ENCODE data around the gene CEP68. TPM values are rescaled to one million over a fixed set of nuclear protein-coding genes. Genes with fewer than 3 reads are reported as not detected.
A peak's percentile ranks its signal among the peaks of the same experiment; 100 is the strongest.
"Not testable (repeated sequence)": the region's sequence is repeated elsewhere in the genome, so short reads cannot be mapped to it uniquely, and the experiment has no call there.

Gene CEP68
- total and polyA plus RNA-seq, 8 donors = 4.8 to 39.7 (median 16.7) TPM

DNA sequence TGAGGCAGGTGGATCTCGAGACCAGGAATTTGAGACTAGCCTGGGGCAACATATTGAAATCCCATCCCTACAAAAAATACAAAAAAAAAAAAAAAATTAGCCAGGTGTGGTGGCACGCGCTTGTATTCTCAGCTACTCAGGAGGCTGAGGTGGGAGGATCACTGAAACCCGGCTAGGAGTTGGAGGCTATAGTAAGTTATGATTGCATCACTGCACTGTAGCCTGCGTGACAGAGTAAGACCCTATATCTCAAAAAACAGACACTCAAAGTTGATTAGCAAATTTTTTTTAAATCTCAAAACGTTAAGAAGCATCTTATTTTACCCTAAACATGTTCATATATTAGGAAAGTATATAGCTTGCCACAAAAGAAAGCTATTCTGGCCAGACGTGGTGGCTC, 66.1 kb downstream of the CEP68 start:
- H3K27ac ChIP-seq = peak overlapping the region in 1 of 5 donors; percentile 4
- no peak for TF ChIP-seq POLR2A (IDR thresholded peaks at IDR 0.05)
- TF ChIP-seq POLR2AphosphoS5 (IDR thresholded peaks at IDR 0.05) = no peak
- TF ChIP-seq EP300 (IDR thresholded peaks at IDR 0.05) = no peak
- TF ChIP-seq, protein P1, sequence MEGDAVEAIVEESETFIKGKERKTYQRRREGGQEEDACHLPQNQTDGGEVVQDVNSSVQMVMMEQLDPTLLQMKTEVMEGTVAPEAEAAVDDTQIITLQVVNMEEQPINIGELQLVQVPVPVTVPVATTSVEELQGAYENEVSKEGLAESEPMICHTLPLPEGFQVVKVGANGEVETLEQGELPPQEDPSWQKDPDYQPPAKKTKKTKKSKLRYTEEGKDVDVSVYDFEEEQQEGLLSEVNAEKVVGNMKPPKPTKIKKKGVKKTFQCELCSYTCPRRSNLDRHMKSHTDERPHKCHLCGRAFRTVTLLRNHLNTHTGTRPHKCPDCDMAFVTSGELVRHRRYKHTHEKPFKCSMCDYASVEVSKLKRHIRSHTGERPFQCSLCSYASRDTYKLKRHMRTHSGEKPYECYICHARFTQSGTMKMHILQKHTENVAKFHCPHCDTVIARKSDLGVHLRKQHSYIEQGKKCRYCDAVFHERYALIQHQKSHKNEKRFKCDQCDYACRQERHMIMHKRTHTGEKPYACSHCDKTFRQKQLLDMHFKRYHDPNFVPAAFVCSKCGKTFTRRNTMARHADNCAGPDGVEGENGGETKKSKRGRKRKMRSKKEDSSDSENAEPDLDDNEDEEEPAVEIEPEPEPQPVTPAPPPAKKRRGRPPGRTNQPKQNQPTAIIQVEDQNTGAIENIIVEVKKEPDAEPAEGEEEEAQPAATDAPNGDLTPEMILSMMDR (IDR thresholded peaks at IDR 0.05) = no peak
- H3K9me3 ChIP-seq = no peaks in the 10 kb centered on the region
- no peak overlapping the region for H3K4me3 ChIP-seq
- H3K4me1 ChIP-seq = peaks cover 52 to 96% (median 73%) of the 10 kb centered on the region in 4 donors
- intact Hi-C loops (cut with DNase I; ENCODE audit: low total_unique reads) = no loop called here
- 75 to 80% (median 77%) methylated on average over 7 of the region's 7 CpGs for WGBS, 5 donors
- DNase-seq = no peak
- no peaks in the 10 kb centered on the region for H3K36me3 ChIP-seq
- H3K27me3 ChIP-seq = no peaks in the 10 kb centered on the region

- H3K36me3 ChIP-seq; DNase-seq; H3K4me3 ChIP-seq; H3K27me3 ChIP-seq; intact Hi-C loops (cut with DNase I; ENCODE audit: low total_unique reads); H3K9me3 ChIP-seq: not testable (repeated sequence)
- H3K27ac ChIP-seq = peak overlapping the region in 3 of 5 donors; percentile 13 to 98 (median 97)
- peaks cover 48 to 80% (median 61%) of the 10 kb centered on the region in 4 donors for H3K4me1 ChIP-seq
- WGBS, 5 donors = 43 to 55% (median 49%) methylated on average over 7 of the region's 7 CpGs
These were observed 69.2 kb downstream of the CEP68 start for GRCh38 chr2:65125457-65125856.

DNA sequence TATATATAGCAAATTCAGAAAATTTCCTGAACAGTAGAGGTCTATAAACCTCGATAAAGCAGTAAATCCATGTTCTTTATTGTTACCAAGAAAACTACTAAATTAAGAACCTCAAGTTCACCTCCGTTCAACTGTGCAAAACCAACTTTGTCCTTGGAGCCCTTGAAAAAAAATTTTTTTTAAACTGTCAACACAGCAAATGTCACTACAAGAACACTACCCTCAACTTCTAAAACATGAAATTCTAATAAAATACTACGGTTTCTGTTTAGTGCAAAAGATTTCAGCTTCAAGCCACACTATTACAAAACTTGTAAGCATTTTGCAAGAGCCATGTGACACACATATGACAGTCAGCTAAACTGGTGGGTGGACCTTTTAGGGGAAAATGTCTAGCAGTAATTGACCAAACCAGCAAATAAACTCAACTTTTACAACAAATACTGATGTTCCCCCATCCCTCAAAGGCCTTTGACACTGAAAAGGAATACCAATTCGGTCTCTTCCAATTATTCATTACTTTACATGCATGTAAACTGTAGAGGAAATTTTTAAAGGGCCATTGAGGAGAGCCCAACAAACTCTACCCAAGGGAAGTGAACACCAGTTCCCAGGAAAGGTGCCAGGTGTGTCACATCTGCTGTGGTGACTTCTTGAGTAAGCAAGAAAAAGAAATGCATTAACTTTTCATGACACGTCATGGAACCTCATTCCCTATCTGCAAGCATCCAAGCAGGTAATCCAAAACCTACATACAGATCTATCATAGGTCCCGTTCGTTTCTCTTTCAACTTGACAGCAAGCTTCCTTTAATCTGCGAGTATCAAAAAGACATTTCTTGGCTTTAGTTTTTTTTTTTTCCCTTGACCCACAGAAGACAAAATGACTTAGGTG, 72.3 kb downstream of the CEP68 start:
- H3K36me3 ChIP-seq = no peaks in the 10 kb centered on the region
- intact Hi-C loops (cut with DNase I; ENCODE audit: low total_unique reads) = no loop called here
- H3K4me1 ChIP-seq = peaks cover 42 to 61% (median 54%) of the 10 kb centered on the region in 4 donors
- peak overlapping the region; percentile 81 to 96 (median 90) for H3K4me3 ChIP-seq
- H3K27ac ChIP-seq = peak overlapping the region; percentile 50 to 99 (median 98)
- peak; percentile 53 to 71 for DNase-seq
- 5 to 10% (median 6%) methylated on average over 8 of the region's 8 CpGs for WGBS, 5 donors
- no peaks in the 10 kb centered on the region for H3K27me3 ChIP-seq
- TF ChIP-seq EP300 (IDR thresholded peaks at IDR 0.05) (no peak), POLR2A (IDR thresholded peaks at IDR 0.05) (no peak), POLR2AphosphoS5 (IDR thresholded peaks at IDR 0.05) (peak in 2 of 3 donors; percentile 0 to 43)
- TF ChIP-seq, protein P1 (IDR thresholded peaks at IDR 0.05) = no peak
- no peaks in the 10 kb centered on the region for H3K9me3 ChIP-seq

GRCh38 chr2:65129286-65129825, 73.1 kb downstream of the CEP68 start:
- 0 to 1% (median 1%) methylated on average over 25 to 29 of the region's 29 CpGs for WGBS, 5 donors
- DNase-seq = peak; percentile 51 to 82
- no peaks in the 10 kb centered on the region for H3K36me3 ChIP-seq

More at GRCh38 chr2:65129286-65129825, 73.1 kb downstream of the CEP68 start:
- H3K4me3 ChIP-seq = peak overlapping the region; percentile 81 to 96 (median 90)
- TF ChIP-seq, protein P1 (IDR thresholded peaks at IDR 0.05) = no peak
- TF ChIP-seq EP300 (IDR thresholded peaks at IDR 0.05) (no peak), POLR2AphosphoS5 (IDR thresholded peaks at IDR 0.05) (no peak), POLR2A (IDR thresholded peaks at IDR 0.05) (no peak)
- intact Hi-C loops (cut with DNase I; ENCODE audit: low total_unique reads) = no loop called here
- H3K27me3 ChIP-seq = no peaks in the 10 kb centered on the region
- peak overlapping the region; percentile 97 to 99 (median 98) for H3K27ac ChIP-seq
- H3K9me3 ChIP-seq = no peaks in the 10 kb centered on the region
- H3K4me1 ChIP-seq = peaks cover 34 to 53% (median 47%) of the 10 kb centered on the region in 4 donors
